Measurements from ENCODE around the gene TGM1.

- TF ChIP-seq CTCF (IDR thresholded peaks at IDR 0.05; ENCODE audit: poor library complexity) (no peak), EZH2 (IDR thresholded peaks at IDR 0.05; ENCODE audit: borderline replicate concordance) (no peak), EZH2phosphoT487 (IDR thresholded peaks at IDR 0.05; ENCODE audit: low read depth, severe bottlenecking, unreplicated experiment) (no peak)
Observed at GRCh38 chr14:24286996-24287395, 24.0 kb upstream of the TGM1 start.

Measured in hepatocyte (in vitro differentiated cells).